DMS53 treated with DMSO at 0.1 percent for 48 hours (cell line): ENCODE data around the gene PITHD1.
"Not testable (repeated sequence)": the region's sequence is repeated elsewhere in the genome, so short reads cannot be mapped to it uniquely, and the experiment has no call there.

ENCODE experiments used
- DNase-seq: peaks from one replicate; lab custom pipeline; 2025; ENCODE audit not compliant: unreplicated experiment; lab: John Stamatoyannopoulos, UW

PITHD1 gene

GRCh38 chr1:23777979-23778814 lies at the start of gene PITHD1:
TSS of gene PITHD1 (plus strand) at chr1:23778418. CDS start at chr1:23778516, 98 bp downstream.
- peak; percentile 70 for DNase-seq

- DNase-seq = no peak
Observed at GRCh38 chr1:23732363-23733224, 45.6 kb upstream of the PITHD1 start.

GRCh38 chr1:23733281-23733680 lies 44.9 kb upstream of the PITHD1 start:
- DNase-seq = not testable (repeated sequence)

- DNase-seq = no peak
Observed at GRCh38 chr1:23736437-23737134, 41.6 kb upstream of the PITHD1 start.

- DNase-seq = no peak
Observed at GRCh38 chr1:23741609-23742008, 36.6 kb upstream of the PITHD1 start.

- peak; percentile 48 for DNase-seq
Observed at GRCh38 chr1:23742670-23743286, 35.4 kb upstream of the PITHD1 start.

GRCh38 chr1:23743287-23744152 lies 34.7 kb upstream of the PITHD1 start, which contains the start of gene ELOA:
TSS of gene ELOA (plus strand) at chr1:23743471. CDS start at chr1:23743504, 33 bp downstream.
- peak; percentile 48 for DNase-seq

GRCh38 chr1:23745515-23745914 lies 32.7 kb upstream of the PITHD1 start:
- peak; percentile 12 for DNase-seq

- DNase-seq = no peak
Observed at GRCh38 chr1:23748016-23748415, 30.2 kb upstream of the PITHD1 start.

- DNase-seq = peak; percentile 58
Observed at GRCh38 chr1:23751050-23751814, 27.0 kb upstream of the PITHD1 start.

GRCh38 chr1:23751815-23752200 lies 26.4 kb upstream of the PITHD1 start:
- no peak for DNase-seq

GRCh38 chr1:23752909-23753308 lies 25.3 kb upstream of the PITHD1 start:
- DNase-seq = no peak

- DNase-seq = no peak
Observed at GRCh38 chr1:23756676-23757075, 21.5 kb upstream of the PITHD1 start.

- DNase-seq = no peak
Observed at GRCh38 chr1:23757812-23758211, 20.4 kb upstream of the PITHD1 start.

GRCh38 chr1:23759277-23759676 lies 18.9 kb upstream of the PITHD1 start:
- no peak for DNase-seq

- DNase-seq = no peak
Observed at GRCh38 chr1:23763041-23763577, 15.1 kb upstream of the PITHD1 start.

GRCh38 chr1:23768733-23769132 lies 9.5 kb upstream of the PITHD1 start:
- DNase-seq = no peak

GRCh38 chr1:23772049-23772853 lies 6.0 kb upstream of the PITHD1 start:
- peak; percentile 38 for DNase-seq
